ENCODE data around the gene IQGAP2.
A peak's percentile ranks its signal among the peaks of the same experiment; 100 is the strongest.

Gene IQGAP2

DNA sequence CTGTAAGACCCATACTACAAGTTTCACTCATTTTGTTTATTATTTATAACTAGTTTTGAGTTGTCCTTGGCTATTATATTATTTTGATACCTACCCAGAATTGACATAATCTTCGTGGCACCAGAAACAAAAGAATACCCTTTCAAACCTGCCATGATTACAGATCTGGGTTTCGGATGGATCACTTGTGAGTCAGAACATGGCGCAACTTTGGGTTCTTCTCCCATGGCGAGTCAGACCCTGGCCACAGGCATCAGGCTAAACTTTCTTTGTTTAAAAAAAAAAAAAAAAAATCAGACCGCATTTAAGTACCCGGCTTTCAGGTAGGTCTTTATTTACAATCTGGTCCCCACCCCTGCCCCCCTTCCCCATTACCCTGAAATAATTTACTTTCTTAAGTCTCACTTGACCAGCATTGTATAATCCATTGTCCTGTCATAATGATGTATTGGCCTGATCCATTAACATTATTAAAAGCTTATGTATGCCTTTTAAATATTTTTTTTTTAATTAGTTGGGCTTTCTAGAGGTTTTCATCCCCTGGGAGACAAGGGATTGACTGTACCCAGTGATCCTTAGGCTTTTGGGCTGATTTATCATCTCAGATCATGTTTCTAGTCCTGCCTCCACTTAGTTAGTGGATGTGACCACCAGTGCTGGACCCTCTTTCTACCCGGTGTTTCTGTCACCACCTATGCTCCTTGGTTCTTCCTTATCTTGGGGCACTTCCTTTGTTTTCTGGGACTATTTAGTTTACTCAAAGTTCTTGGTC, 176.3 kb downstream of the IQGAP2 start:
- ChIA-PET CTCF (interaction anchor here (2.1 kb wide), 1 partner anchor 176 kb away, joined by 7 read pairs; the partner anchor contains the start of gene IQGAP2), POLR2A (no interaction called here)
- TF ChIP-seq, protein P1, sequence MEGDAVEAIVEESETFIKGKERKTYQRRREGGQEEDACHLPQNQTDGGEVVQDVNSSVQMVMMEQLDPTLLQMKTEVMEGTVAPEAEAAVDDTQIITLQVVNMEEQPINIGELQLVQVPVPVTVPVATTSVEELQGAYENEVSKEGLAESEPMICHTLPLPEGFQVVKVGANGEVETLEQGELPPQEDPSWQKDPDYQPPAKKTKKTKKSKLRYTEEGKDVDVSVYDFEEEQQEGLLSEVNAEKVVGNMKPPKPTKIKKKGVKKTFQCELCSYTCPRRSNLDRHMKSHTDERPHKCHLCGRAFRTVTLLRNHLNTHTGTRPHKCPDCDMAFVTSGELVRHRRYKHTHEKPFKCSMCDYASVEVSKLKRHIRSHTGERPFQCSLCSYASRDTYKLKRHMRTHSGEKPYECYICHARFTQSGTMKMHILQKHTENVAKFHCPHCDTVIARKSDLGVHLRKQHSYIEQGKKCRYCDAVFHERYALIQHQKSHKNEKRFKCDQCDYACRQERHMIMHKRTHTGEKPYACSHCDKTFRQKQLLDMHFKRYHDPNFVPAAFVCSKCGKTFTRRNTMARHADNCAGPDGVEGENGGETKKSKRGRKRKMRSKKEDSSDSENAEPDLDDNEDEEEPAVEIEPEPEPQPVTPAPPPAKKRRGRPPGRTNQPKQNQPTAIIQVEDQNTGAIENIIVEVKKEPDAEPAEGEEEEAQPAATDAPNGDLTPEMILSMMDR (IDR thresholded peaks at IDR 0.05; ENCODE audit: control extremely low read depth, extremely low read depth, low read depth, missing control alignments), result no peak
- DNase-seq (ENCODE audit: extremely low spot score), result no peak

GRCh38 chr5:76580981-76581380, 177.9 kb downstream of the IQGAP2 start:
- TF ChIP-seq, protein P1 (IDR thresholded peaks at IDR 0.05; ENCODE audit: control extremely low read depth, extremely low read depth, low read depth, missing control alignments), result no peak
- ChIA-PET CTCF (interaction anchor here (1.0 to 4.5 kb wide), 11 partner anchors 10 to 182 kb away, joined by 3 to 32 read pairs (median 4); partner anchors contain the start of gene IQGAP2), POLR2A (no interaction called here)
- DNase-seq (ENCODE audit: extremely low spot score), result no peak

GRCh38 chr5:76582230-76583162, 179.4 kb downstream of the IQGAP2 start:
- TF ChIP-seq, protein P1 (IDR thresholded peaks at IDR 0.05; ENCODE audit: control extremely low read depth, extremely low read depth, low read depth, missing control alignments), result no peak
- ChIA-PET CTCF (interaction anchor here (0.6 to 4.5 kb wide), 26 partner anchors 9 to 436 kb away, joined by 3 to 32 read pairs (median 4); partner anchors contain the start of gene IQGAP2), POLR2A (interaction anchor here (0.6 kb wide), 1 partner anchor 1390 kb away, joined by 3 read pairs; no protein-coding TSS in a partner anchor)
- DNase-seq (ENCODE audit: extremely low spot score), result peak; percentile 45

GRCh38 chr5:76583163-76584047, 180.3 kb downstream of the IQGAP2 start:
- ChIA-PET CTCF (interaction anchor here (0.7 to 4.5 kb wide), 23 partner anchors 8 to 437 kb away, joined by 3 to 32 read pairs (median 4); partner anchors contain the start of gene IQGAP2), POLR2A (interaction anchor here (0.6 kb wide), 1 partner anchor 1389 kb away, joined by 3 read pairs; no protein-coding TSS in a partner anchor)
- TF ChIP-seq, protein P1 (IDR thresholded peaks at IDR 0.05; ENCODE audit: control extremely low read depth, extremely low read depth, low read depth, missing control alignments), result peak; percentile 55
- DNase-seq (ENCODE audit: extremely low spot score), result no peak

DNA sequence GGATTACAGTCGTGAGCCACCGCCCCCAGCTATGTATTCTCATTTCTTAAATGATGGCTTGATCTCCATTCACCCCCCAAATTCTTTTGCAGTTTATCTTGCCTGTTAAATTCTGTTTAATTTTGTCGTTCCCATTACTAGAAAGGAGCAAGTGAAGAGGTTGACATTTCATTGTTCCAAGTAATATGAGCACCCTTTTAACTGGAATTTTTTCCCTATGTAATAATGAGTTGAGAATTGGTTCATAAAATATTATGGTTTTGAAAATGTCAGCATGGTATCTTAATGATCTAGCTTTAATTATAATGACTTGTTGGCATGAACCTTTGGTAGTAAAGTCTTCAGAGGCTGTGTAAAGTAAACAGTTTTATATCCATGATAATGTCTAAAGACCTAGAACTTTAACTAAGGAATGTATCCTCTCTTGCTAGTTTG, 182.7 kb downstream of the IQGAP2 start:
- ChIA-PET POLR2A (no interaction called here), CTCF (interaction anchor here (1.2 to 3.2 kb wide), 2 partner anchors 15 to 38 kb away, joined by 3 to 17 read pairs; no protein-coding TSS in a partner anchor)
- no peak for DNase-seq (ENCODE audit: extremely low spot score)
- TF ChIP-seq, protein P1 (IDR thresholded peaks at IDR 0.05; ENCODE audit: control extremely low read depth, extremely low read depth, low read depth, missing control alignments), result no peak
